ENCODE measurements around the gene FOXR2.

FOXR2 gene, protein sequence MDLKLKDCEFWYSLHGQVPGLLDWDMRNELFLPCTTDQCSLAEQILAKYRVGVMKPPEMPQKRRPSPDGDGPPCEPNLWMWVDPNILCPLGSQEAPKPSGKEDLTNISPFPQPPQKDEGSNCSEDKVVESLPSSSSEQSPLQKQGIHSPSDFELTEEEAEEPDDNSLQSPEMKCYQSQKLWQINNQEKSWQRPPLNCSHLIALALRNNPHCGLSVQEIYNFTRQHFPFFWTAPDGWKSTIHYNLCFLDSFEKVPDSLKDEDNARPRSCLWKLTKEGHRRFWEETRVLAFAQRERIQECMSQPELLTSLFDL

DNA sequence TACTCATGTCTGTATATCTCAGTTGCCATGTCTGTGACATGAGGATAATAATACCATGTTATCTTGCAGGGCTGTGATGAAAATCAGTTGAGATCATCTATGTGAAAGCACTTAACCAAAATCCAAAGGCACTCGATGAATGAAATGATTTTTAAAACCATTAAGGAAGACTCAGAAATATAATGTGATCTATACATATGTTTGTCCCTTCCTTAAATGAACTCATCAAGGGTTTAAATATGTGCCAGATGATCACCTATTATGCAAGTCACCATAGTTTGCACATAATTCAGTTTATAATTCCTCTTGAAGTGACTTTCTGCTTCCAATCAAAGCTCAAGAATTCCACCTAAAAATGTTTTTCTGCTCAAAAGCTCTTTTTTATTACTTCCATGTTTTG, at the start of gene FOXR2:
Gene FOXR2, plus strand, starts transcription at position 301 of the 400 bp plus-strand sequence. CDS start 312 bp downstream, outside the sequence.
- DNase-seq = no peak

DNA sequence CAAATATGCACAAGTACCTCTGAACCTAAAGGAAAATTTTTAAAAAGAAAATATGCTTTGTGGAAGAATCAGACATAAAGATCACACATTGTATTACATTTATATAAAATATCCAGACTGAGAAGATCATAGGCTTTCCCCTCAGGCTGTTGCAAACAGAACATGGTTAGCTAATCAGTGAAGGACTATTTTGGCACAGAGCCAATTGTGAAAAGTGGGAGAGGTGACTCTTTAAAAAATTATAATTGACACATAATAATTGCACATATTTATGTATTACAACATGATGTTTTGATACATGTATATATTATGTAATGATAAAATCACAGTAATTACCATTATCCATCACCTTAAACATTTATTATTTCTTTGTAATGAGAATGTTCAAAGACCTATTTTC, 44.1 kb upstream of the FOXR2 start:
- DNase-seq = no peak

DNA sequence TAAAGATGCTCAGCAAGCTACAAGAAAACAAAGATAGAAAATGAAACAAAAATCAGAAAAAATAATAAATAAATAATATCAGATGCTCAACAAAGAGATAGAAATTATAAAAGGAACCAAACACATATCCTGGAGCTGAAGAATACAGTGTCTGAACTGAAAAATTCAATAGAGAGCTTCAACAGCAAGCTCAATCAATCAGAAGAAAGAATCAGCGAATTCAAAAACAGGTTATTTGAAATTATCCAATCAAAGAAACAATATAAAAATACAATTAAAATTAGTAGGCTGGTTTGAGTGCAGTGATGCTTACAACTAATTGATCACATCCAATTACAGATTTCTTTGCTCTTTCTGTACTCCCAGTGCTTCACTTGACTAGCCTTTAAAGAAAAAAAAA, 40.8 kb upstream of the FOXR2 start:
- no peak for DNase-seq

DNA sequence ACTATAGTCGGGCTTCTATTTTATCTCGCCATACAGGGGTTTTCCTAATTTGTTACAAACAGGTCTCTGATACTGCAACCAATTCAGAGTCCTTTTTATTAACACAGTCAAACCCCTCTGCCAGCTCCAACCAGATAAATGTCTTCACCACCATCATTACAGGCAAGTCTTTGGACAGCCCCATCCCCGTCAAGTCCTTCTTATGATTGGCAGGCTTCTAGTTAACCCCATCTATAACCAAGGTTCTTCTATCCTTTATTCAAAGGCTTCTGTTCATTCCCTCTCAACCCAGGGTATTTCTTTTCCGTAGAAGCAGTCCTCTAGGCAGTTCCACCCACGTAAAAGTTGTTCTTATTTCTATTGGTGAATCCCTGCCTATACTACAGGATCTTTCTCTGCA, 29.9 kb upstream of the FOXR2 start:
- no peak for DNase-seq

DNA sequence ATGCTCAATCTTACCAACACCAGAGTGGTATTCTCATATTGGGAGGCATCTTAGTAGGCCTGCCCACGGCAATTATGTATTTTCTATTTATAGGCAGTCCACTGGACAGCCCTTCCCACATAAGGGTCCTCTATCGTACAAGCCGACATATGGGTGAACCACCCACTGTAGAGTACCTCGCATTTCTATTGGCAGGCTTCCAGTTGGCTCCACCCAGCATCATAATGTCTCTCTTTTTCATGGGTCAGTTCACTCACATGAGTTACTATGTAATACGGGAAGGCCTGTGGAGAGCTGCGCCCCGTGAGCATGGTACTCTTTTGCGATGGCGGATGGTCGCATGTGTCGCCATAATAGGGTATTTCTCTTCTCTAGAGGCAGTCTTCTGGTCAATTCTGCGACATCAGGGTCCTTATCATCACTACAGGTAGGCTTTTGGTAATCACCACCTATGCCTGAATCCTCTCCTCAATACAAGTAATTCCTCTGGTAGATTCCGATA, 29.4 kb upstream of the FOXR2 start:
- no peak for DNase-seq

DNA sequence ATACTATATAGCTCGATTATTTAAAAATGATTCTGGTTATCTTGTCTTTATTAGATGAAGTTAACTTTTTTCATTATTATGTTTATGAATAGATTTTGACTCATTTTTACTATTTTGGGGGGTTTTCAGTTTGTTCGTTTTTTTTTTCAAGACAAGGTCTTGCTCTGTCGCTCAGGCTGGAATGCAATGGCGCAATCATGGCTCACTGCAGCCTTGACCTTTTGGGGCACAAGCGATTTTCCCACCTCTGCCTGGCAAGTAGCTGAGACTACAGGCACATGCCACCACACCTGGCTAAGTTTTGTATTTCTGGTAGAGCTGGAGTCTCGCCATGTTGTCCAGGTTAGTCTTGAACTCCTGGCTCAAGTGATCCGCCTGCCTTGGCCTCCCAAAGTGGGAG, 24.9 kb upstream of the FOXR2 start:
- no peak for DNase-seq

DNA sequence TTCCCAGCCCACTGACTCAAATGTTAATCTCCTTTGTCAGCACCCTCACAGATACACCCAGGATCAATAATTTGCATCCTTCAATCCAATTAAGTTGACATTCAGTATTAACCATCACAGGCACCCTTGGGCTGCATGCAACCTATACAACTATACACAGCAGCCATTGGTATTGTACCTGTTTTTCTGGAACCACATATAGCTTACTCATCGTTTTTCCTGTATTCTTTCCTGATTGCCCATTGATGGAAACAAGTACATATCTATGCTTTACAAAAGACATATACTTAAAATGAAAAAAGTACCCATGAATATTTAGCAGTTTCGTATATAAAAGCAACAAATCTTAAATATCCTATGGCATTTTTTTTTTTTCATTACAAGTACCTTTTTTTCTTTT, 3.7 kb upstream of the FOXR2 start:
- DNase-seq = no peak

DNA sequence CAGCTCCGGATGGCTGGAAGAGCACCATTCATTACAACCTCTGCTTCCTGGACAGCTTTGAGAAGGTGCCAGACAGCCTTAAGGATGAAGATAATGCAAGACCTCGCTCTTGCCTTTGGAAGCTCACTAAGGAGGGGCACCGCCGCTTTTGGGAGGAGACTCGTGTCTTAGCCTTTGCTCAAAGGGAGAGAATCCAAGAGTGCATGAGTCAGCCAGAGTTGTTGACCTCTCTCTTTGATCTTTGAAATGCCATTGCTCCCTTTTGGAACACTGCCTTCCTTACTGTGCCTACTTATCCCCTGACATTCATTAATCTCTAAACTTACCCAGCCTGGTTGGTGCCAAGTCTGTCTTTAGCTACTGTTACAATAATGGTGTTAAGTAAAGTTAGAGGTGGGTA, 1.2 kb downstream of the FOXR2 start:
- DNase-seq = no peak

DNA sequence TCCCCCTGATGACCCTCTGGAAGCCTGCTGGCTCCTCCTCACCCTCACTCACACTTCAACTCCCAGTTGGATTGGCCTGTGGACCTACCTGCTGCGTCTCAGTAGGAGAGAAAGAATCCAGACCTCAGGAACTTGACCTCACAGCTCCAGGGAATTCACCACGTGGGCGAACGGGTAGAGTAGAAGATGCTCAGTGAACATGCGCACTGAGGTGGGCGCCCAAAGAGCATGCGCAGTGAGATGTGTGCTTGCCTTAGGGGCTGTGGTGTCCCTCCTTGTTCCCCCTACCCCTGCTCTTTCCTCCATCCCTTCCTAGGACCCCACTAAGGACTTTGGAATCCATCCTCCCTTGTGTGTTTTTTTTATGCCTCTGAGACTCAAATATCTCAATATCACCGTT, 12.9 kb downstream of the FOXR2 start:
- DNase-seq = no peak

DNA sequence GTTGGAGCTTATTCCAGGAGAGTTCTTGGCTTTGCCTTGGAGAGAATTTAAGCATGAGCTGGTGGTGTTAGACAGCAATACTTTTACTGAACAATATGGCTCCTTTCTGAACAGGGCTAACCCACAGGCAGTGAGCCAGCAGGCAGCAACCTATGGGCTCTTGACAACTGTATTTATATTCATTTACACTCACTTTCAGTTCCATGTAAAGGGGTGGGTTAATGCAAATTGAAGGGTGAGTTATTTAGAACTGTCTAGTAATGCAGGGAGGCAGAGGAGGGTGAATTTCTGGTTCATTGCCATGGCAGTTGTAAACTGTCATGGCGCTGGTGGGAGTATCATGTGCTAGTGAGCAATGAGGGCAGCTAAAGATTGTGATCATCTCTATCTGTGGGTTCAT, 15.7 kb downstream of the FOXR2 start:
- no peak for DNase-seq

DNA sequence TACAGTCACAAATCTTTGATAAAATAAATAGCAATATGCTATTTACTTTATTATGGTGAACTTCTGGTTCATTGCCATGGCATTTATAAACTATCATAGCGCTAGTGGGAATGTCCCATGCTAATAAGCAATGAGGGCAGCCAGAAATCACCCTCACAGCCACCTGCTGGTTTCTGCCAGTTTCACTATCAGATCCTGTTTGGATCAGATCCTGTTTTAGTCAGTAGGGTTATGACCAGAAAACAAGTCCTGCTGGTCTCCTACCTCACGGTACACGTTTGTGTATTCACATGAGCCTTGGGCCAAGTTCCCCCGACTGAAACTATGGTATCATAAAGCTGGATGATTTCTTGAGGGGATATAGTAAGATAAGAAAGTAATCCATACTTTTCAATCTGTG, 17.7 kb downstream of the FOXR2 start:
- DNase-seq = no peak

DNA sequence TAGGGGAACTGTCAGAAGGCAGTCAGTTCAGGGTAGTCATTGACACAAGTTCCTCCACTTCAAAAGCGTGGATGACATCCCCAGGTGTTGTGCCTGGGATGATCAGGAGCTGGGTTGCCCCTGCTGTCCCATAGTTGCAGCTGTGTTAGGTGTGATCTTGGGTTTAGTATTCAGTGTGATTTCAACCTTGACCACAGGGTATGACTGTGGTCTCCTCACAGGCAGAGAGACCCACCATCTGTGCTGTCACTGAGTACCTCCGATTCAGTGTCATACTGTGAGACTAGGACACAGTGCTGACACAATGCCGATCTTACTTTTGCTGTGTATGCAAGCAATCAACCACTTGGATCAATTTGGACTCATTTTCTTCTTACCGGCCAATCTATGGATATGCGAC, 25.2 kb downstream of the FOXR2 start:
- no peak for DNase-seq

DNA sequence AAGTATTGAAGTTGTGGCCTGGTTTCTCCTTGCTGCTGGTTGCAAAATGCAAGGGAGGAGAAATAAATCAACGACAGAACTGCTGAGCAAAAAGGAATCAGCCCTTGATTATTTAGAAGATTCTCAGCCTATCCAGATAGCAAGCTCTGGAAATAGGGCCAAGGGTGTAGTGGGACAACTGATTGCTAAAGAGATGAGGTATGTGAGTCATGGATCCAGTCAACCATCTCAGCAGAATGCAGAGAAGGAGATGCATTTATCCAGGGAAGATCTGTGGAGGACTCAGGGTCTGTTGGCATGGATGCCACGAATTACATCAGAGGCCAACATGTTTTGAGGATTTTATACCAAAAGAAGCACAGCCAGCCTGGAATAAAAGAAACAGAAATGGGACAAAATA, 36.7 kb downstream of the FOXR2 start:
- DNase-seq = no peak

DNA sequence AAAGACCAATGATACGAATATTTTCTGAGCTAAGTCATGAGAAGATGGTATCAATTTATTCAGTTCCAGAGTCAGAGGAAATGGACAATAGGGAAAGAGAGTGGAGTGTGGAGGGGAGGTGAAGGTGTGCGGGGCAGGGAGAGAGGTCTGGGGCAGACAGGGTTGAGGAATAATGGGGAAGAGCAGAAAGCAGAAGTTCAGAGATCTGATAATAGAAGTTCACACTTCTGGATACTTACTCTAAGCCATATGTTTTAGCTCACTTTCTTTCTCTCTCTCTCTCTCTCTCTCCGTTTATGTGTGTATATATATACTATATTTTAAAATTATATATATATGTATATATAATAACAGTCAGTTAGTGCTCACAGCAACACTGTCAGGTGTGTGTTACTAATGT, 40.4 kb downstream of the FOXR2 start:
- DNase-seq = no peak

DNA sequence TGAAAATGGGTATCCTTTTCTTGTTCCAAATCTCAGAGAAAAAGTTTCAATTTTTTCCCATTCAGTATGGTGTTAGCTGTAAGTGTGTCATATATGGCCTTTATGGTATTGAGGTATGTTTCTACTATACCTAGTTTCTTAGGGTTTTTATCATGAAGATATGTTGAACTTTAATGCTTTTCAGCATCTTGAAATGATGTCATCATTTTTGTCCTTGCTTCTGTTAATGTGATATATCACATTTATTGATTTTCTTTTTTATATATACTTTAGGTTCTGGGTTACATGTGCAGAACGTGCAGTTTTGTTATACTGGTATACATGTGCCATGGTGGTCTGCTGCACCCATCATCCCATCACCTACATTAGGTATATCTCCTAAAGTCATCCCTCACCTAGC, 44.9 kb downstream of the FOXR2 start:
- DNase-seq = no peak

All from NCI-H1436 (cell line).